SK-N-SH (cell line): ENCODE measurements around the gene PAX3. TPM values are rescaled to one million over a fixed set of nuclear protein-coding genes. Genes with fewer than 3 reads are reported as not detected.

ENCODE experiments used
- CTCF ChIA-PET: fragments of 300-600, 350-600 bp; formaldehyde crosslinking; extraction: SDS; loops from one replicate; lab custom pipeline; 2021; lab: Yijun Ruan, JAX
- POLR2A ChIA-PET: fragments of 350-600 bp; sonication (Branson Sonifier 250); formaldehyde crosslinking; extraction: SDS; loops from one replicate; lab custom pipeline; 2020; ENCODE audit warnings: antibody characterized with exemption, inconsistent platforms; lab: Yijun Ruan, JAX
- DNase-seq: peaks from one replicate; pipeline ENCODE4 v3.0.0; 2012
- H2AFZ ChIP-seq: fragments of 200-600 bp; sonication (generic); 2 replicates; pipeline ENCODE4 v1.8.1; 2016; ENCODE audit warnings: antibody characterized with exemption, mild to moderate bottlenecking, low read depth
- H3F3A ChIP-seq: fragments of 200-600 bp; sonication (generic); replicated peaks from 2 replicates; pipeline ENCODE3; 2016; ENCODE audit warnings: antibody characterized with exemption, mild to moderate bottlenecking; ENCODE audit not compliant: insufficient read depth
- H3K27ac ChIP-seq, 2 experiments: fragments of 200-500 bp in 1 of 2; fragments of 200-600 bp in 1 of 2; sonication (Bioruptor generic) in 1 of 2; sonication (generic), shearing (Covaris generic) in 1 of 2; 2 replicates each; pipeline versions ENCODE4 v1.5.1 to v1.6.1; 2014 to 2016; ENCODE audit warnings: low read depth in 2 of 2, inconsistent platforms in 1 of 2, low read length in 1 of 2, mild to moderate bottlenecking in 1 of 2, mixed read lengths in 1 of 2
- H3K27me3 ChIP-seq: fragments of 200-600 bp; sonication (generic), shearing (Covaris generic); 2 replicates; pipeline ENCODE4 v1.6.1; 2016; ENCODE audit warnings: mixed run types; ENCODE audit not compliant: insufficient read depth
- H3K36me3 ChIP-seq, 2 experiments: fragments of 200-500 bp in 1 of 2; fragments of 200-600 bp in 1 of 2; sonication (Bioruptor generic) in 1 of 2; sonication (generic) in 1 of 2; replicated peaks in 1 of 2; 2 replicates each; pipeline versions ENCODE3 to v1.5.1; 2014 to 2016; ENCODE audit warnings: low read length in 1 of 2, mild to moderate bottlenecking in 1 of 2; ENCODE audit not compliant: insufficient read depth in 2 of 2, control insufficient read depth in 1 of 2
- H3K4me1 ChIP-seq, 2 experiments: fragments of 200-500 bp in 1 of 2; fragments of 200-600 bp in 1 of 2; sonication (Bioruptor generic) in 1 of 2; sonication (generic), shearing (Covaris generic) in 1 of 2; 2 replicates each; pipeline versions ENCODE4 v1.5.1 to v1.6.1; 2014 to 2016; ENCODE audit warnings: low read depth in 1 of 2, low read length in 1 of 2, mixed run types in 1 of 2; ENCODE audit not compliant: insufficient read depth in 2 of 2, control insufficient read depth in 1 of 2
- H3K4me2 ChIP-seq: fragments of 200-600 bp; sonication (generic), shearing (Covaris generic); 2 replicates; pipeline ENCODE4 v1.6.1; 2017; ENCODE audit warnings: mixed run types
- H3K4me3 ChIP-seq, 2 experiments: fragments of 200-500 bp in 1 of 2; fragments of 200-600 bp in 1 of 2; sonication (Bioruptor generic) in 1 of 2; sonication (generic), shearing (Covaris generic) in 1 of 2; 2 replicates each; pipeline versions ENCODE4 v1.5.1 to v1.8.1; 2014 to 2016; ENCODE audit warnings: low read depth in 2 of 2, inconsistent platforms in 1 of 2, low read length in 1 of 2, mild to moderate bottlenecking in 1 of 2, mixed read lengths in 1 of 2, moderate library complexity in 1 of 2
- H3K79me2 ChIP-seq: fragments of 200-600 bp; sonication (generic); 2 replicates; pipeline ENCODE4 v1.8.1; 2017; ENCODE audit warnings: mild to moderate bottlenecking; ENCODE audit not compliant: insufficient read depth
- H3K9ac ChIP-seq: fragments of 200-600 bp; sonication (generic); 2 replicates; pipeline ENCODE4 v1.6.1; 2017; ENCODE audit warnings: mixed run types
- H3K9me2 ChIP-seq: fragments of 200-600 bp; sonication (generic); 2 replicates; pipeline ENCODE4 v1.6.1; 2017; ENCODE audit warnings: mixed run types
- H3K9me3 ChIP-seq: fragments of 200-600 bp; sonication (generic); 2 replicates; pipeline ENCODE4 v1.6.1; 2017; ENCODE audit warnings: mixed run types, mild to moderate bottlenecking, moderate library complexity
- H4K20me1 ChIP-seq: fragments of 200-600 bp; sonication (generic); 2 replicates; pipeline ENCODE4 v1.6.1; 2017; ENCODE audit warnings: mild to moderate bottlenecking, mixed run types; ENCODE audit not compliant: insufficient read depth
- ELF1 ChIP-seq: IDR thresholded peaks from 2 replicates; pipeline ENCODE4 v1.4.0; 2012
- EP300 ChIP-seq, 2 experiments: IDR thresholded peaks; 2 replicates each; pipeline versions ENCODE4 v1.4.0 to v1.6.1; 2012; ENCODE audit warnings: borderline replicate concordance in 1 of 2, low read depth in 1 of 2, low read length in 1 of 2
- FOSL2 ChIP-seq: IDR thresholded peaks from 2 replicates; pipeline ENCODE4 v1.4.0; 2012; ENCODE audit warnings: low read depth, mild to moderate bottlenecking, moderate library complexity, borderline replicate concordance
- FOXM1 ChIP-seq: IDR thresholded peaks from 2 replicates; pipeline ENCODE4 v1.4.0; 2012; ENCODE audit warnings: low read depth, mild to moderate bottlenecking
- GABPA ChIP-seq: IDR thresholded peaks from 2 replicates; pipeline ENCODE4 v1.4.0; 2012; ENCODE audit warnings: low read depth, mild to moderate bottlenecking
- GATA2 ChIP-seq: sonication (generic); formaldehyde crosslinking; IDR thresholded peaks from 2 replicates; pipeline ENCODE4 v1.5.0; 2020; ENCODE audit warnings: mild to moderate bottlenecking, missing genetic modification reagents
- JUND ChIP-seq: IDR thresholded peaks from 2 replicates; pipeline ENCODE4 v1.4.0; 2012
- NFIC ChIP-seq: IDR thresholded peaks from 2 replicates; pipeline ENCODE4 v1.4.0; 2012; ENCODE audit warnings: borderline replicate concordance
- NRF1 ChIP-seq: IDR thresholded peaks from 2 replicates; pipeline ENCODE4 v1.6.1; 2012; ENCODE audit warnings: low read depth, mild to moderate bottlenecking, low read length
- POLR2AphosphoS5 ChIP-seq: IDR thresholded peaks from 2 replicates; pipeline ENCODE4 v1.6.1; 2012; ENCODE audit warnings: low read depth, low read length
- RFX5 ChIP-seq: IDR thresholded peaks from 2 replicates; pipeline ENCODE4 v1.6.1; 2012; ENCODE audit warnings: mild to moderate bottlenecking, improper control_type of control experiment, low read length
- RXRA ChIP-seq: IDR thresholded peaks from 2 replicates; pipeline ENCODE4 v1.4.0; 2012; ENCODE audit warnings: low read depth, mild to moderate bottlenecking, borderline replicate concordance
- SMC3 ChIP-seq: IDR thresholded peaks from 2 replicates; pipeline ENCODE4 v1.6.1; 2012; ENCODE audit warnings: low read depth, low read length, improper control_type of control experiment
- TCF12 ChIP-seq: IDR thresholded peaks from 2 replicates; pipeline ENCODE4 v1.4.0; 2012
- YY1 ChIP-seq: IDR thresholded peaks from 2 replicates; pipeline ENCODE4 v1.4.0; 2012; ENCODE audit warnings: low read depth, mild to moderate bottlenecking
- WGBS: methylation state at CpG from one replicate; pipeline ENCODE4 v1.1.6; 2017; ENCODE audit warnings: low lambda C conversion rate; 5-methylcytosine and 5-hydroxymethylcytosine counted together
- polyA plus RNA-seq, 3 experiments: library from polyadenylated mRNA; depleted of rRNA; stranded (reverse); fragments of >200 nt; gene quantifications; 2 replicates each; pipeline ENCODE4 v1.2.3, GENCODE V29; 2012
- TF ChIP-seq, protein P1 (sequence below): fragments of 150-350 bp; IDR thresholded peaks from 2 replicates; pipeline ENCODE4 v1.6.1; 2016; ENCODE audit warnings: mild to moderate bottlenecking, low read depth, low read length
- TF ChIP-seq, protein P2 (sequence below): fragments of 150-350 bp; IDR thresholded peaks from 2 replicates; pipeline ENCODE4 v1.6.1; 2017; ENCODE audit warnings: antibody characterized with exemption, low read length, low read depth, borderline replicate concordance
- TF ChIP-seq, protein P3 (sequence below): fragments of 200-600 bp; sonication (generic); IDR thresholded peaks from 2 replicates; pipeline ENCODE4 v1.6.1; 2017; ENCODE audit warnings: antibody characterized with exemption, mild to moderate bottlenecking, moderate library complexity
- TF ChIP-seq, protein P4 (sequence below): IDR thresholded peaks from 2 replicates; pipeline ENCODE4 v1.6.1; 2012; ENCODE audit warnings: mild to moderate bottlenecking, low read depth, low read length, moderate library complexity

The PAX3 gene
- polyA plus RNA-seq, 1 of the 3 experiments (the other 2 are of a cell fraction): not detected

DNA sequence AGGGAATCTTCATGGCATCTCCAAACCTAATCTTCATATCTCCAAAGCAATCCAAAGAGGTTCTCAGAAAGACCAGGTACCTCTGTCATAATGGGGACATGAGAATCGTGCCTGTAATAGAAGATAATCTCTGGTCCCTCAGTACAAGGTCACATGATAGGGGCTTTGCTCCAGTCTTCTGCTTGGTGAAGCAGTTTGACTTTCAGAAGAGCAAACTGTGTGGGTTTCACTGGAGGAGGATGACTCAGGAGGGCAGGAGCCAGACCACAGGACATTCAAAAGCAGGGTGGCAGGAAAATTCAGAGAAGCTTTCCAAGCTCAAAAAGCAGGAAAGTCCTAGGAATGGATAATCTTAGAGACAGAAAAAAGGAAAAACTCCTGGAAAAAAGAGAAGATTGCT, 10.6 kb upstream of the PAX3 start:
- H3K27me3 ChIP-seq: peaks cover 98% of the 10 kb centered on the region
- no peaks in the 10 kb centered on the region for H3F3A ChIP-seq
- H3K9ac ChIP-seq: no peak overlapping the region
- H3K9me2 ChIP-seq: no peaks in the 10 kb centered on the region
- no peak overlapping the region for H3K4me3 ChIP-seq
- no peaks in the 10 kb centered on the region for H3K79me2 ChIP-seq
- no peak for DNase-seq
- WGBS: 0% methylated on average over 1 of the region's 1 CpG
- H4K20me1 ChIP-seq: no peaks in the 10 kb centered on the region; the same call in 1 of the 2 replicates
- TF ChIP-seq, protein P1, sequence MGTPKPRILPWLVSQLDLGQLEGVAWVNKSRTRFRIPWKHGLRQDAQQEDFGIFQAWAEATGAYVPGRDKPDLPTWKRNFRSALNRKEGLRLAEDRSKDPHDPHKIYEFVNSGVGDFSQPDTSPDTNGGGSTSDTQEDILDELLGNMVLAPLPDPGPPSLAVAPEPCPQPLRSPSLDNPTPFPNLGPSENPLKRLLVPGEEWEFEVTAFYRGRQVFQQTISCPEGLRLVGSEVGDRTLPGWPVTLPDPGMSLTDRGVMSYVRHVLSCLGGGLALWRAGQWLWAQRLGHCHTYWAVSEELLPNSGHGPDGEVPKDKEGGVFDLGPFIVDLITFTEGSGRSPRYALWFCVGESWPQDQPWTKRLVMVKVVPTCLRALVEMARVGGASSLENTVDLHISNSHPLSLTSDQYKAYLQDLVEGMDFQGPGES: no peak
- TF ChIP-seq NFIC (no peak), TCF12 (no peak), RXRA (no peak), FOXM1 (no peak), YY1 (no peak), EP300 (IDR thresholded peaks at IDR 0.05; ENCODE audit: borderline replicate concordance in 1 of 2, low read depth in 1 of 2, low read length in 1 of 2) (no peak), NRF1 (no peak), ELF1 (no peak), FOSL2 (no peak), GATA2 (no peak), POLR2AphosphoS5 (no peak), SMC3 (no peak), JUND (no peak), GABPA (no peak), RFX5 (no peak)
- TF ChIP-seq, protein P2, sequence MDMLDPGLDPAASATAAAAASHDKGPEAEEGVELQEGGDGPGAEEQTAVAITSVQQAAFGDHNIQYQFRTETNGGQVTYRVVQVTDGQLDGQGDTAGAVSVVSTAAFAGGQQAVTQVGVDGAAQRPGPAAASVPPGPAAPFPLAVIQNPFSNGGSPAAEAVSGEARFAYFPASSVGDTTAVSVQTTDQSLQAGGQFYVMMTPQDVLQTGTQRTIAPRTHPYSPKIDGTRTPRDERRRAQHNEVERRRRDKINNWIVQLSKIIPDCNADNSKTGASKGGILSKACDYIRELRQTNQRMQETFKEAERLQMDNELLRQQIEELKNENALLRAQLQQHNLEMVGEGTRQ: no peak
- TF ChIP-seq, protein P3, sequence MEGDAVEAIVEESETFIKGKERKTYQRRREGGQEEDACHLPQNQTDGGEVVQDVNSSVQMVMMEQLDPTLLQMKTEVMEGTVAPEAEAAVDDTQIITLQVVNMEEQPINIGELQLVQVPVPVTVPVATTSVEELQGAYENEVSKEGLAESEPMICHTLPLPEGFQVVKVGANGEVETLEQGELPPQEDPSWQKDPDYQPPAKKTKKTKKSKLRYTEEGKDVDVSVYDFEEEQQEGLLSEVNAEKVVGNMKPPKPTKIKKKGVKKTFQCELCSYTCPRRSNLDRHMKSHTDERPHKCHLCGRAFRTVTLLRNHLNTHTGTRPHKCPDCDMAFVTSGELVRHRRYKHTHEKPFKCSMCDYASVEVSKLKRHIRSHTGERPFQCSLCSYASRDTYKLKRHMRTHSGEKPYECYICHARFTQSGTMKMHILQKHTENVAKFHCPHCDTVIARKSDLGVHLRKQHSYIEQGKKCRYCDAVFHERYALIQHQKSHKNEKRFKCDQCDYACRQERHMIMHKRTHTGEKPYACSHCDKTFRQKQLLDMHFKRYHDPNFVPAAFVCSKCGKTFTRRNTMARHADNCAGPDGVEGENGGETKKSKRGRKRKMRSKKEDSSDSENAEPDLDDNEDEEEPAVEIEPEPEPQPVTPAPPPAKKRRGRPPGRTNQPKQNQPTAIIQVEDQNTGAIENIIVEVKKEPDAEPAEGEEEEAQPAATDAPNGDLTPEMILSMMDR: no peak
- TF ChIP-seq, protein P4, sequence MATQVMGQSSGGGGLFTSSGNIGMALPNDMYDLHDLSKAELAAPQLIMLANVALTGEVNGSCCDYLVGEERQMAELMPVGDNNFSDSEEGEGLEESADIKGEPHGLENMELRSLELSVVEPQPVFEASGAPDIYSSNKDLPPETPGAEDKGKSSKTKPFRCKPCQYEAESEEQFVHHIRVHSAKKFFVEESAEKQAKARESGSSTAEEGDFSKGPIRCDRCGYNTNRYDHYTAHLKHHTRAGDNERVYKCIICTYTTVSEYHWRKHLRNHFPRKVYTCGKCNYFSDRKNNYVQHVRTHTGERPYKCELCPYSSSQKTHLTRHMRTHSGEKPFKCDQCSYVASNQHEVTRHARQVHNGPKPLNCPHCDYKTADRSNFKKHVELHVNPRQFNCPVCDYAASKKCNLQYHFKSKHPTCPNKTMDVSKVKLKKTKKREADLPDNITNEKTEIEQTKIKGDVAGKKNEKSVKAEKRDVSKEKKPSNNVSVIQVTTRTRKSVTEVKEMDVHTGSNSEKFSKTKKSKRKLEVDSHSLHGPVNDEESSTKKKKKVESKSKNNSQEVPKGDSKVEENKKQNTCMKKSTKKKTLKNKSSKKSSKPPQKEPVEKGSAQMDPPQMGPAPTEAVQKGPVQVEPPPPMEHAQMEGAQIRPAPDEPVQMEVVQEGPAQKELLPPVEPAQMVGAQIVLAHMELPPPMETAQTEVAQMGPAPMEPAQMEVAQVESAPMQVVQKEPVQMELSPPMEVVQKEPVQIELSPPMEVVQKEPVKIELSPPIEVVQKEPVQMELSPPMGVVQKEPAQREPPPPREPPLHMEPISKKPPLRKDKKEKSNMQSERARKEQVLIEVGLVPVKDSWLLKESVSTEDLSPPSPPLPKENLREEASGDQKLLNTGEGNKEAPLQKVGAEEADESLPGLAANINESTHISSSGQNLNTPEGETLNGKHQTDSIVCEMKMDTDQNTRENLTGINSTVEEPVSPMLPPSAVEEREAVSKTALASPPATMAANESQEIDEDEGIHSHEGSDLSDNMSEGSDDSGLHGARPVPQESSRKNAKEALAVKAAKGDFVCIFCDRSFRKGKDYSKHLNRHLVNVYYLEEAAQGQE: no peak
- no peak overlapping the region for H3K27ac ChIP-seq
- no peaks in the 10 kb centered on the region for H3K9me3 ChIP-seq
- no peaks in the 10 kb centered on the region for H3K36me3 ChIP-seq
- H3K4me1 ChIP-seq: peaks cover 10 to 11% of the 10 kb centered on the region in 2 experiments; a peak in 3 of 4 replicates
- POLR2A ChIA-PET: no interaction called here
- CTCF ChIA-PET: interaction anchor here (0.6 to 2.8 kb wide), 2 partner anchors 8 to 253 kb away, joined by 3 to 13 read pairs; no protein-coding TSS in a partner anchor
- H3K4me2 ChIP-seq: no peak overlapping the region
- H2AFZ ChIP-seq: no peak overlapping the region
